Umbilical cord (tissue), 2 donors: ENCODE results near the gene TREML2. TPM values are rescaled to one million over a fixed set of nuclear protein-coding genes. Genes with fewer than 3 reads are reported as not detected.

Experiments used
- DNase-seq: peaks from one replicate; pipeline ENCODE4 v3.0.0-alpha.2; 2015; ENCODE audit warnings: low spot score
- total RNA-seq: library from RNA; depleted of rRNA; stranded (reverse); fragments of >200 nt; gene quantifications from one replicate; pipeline ENCODE4 v1.2.3, GENCODE V29; 2014; ENCODE audit warnings: low replicate concordance; ENCODE audit not compliant: insufficient read depth

TREML2 gene
- total RNA-seq, 1 donor from 2014 or later, result 0.72 TPM

DNA sequence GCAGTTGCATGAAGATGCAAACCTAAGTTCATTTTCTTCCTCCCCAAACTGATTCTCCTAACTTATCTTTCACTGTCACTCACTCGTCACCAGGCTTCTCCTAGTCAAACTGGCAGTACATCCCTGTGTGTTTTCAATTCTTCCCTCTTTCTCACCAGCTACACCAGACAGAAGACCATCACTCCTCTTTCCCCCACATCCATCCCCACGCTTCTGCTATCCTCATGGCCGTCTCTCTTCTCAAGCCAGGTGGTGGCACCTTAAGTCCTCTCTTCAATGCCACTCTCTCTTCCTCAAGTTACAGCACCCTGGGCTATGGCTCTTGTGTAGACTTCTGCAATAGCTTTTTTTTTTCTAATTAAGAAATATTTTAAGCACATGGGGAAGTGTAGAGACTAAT, 23.7 kb downstream of the TREML2 start:
- DNase-seq, result no peak

DNA sequence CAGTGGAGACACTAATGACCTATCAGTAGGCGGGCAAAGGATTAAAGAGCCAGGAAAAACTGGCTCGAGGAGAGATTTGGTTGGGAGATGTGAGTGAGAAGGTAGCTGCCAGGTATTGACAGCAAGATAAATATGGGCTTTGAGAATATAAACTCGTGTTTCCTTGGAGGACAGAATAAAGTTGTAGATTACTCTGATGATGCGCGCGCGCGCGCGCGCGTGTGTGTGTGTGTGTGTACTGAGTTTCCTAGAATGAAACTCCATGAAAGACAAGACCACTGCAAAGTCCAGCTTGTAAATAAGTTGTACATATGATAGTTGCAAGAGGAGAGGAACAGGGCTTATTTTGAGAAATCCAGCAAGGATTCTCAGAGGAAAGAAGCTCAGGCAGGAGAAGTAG, 24.8 kb downstream of the TREML2 start:
- DNase-seq, result no peak

DNA sequence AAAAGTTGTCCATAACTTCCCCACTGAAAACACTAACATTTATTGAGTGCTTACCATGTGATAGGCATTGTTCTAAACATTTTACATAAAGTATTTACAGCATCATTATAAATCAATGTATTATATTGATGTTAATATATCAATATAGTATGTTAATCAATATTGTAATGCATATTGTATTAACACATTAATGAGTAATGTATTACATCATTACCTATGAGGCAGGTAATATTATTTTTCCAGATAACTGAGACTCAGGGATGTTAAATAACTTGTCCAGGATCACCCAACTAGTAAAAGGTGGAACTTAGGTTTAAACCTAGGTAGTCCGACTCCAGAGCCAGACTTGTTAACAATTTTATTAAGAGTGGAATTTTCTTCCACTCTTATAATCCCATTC, 25.9 kb downstream of the TREML2 start:
- DNase-seq, result no peak

DNA sequence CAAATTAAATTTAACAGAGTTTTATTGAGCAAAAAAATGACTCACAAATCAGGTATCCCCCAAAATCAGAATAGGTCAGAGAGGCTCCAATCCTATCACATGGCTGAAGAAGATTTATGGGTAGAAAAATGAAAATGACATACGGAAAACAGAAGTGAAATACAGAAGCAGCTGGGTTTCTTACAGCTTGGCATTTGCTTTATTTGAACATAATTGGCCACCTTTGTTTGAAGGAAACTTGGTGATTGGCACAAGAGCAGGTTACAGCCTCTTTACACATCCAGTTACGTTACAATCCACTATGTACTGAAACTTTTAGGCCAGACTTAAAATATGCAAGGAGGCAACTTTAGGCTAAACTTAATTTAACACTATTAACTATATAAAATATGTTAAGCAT, 26.3 kb downstream of the TREML2 start:
- DNase-seq, result no peak

DNA sequence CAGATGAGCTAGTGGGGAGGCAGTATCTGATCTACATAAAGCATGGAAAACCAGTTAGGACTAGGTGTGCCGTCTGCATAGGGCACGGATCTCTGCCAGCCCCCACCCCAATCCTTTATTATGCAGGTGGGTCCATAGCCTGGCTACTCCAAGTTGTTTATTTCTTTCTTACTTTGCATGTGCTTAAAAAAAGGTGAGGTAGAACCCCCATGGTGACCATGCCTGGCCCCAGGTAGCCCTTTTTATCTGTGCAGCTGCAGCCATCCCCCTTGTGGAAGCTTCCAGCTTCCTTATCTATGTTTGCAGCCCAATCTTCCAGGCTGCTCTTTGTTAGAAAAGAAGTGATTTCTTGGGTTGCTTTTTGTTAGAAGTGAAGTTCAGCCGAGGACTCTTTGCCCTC, 29.0 kb downstream of the TREML2 start:
- no peak for DNase-seq

DNA sequence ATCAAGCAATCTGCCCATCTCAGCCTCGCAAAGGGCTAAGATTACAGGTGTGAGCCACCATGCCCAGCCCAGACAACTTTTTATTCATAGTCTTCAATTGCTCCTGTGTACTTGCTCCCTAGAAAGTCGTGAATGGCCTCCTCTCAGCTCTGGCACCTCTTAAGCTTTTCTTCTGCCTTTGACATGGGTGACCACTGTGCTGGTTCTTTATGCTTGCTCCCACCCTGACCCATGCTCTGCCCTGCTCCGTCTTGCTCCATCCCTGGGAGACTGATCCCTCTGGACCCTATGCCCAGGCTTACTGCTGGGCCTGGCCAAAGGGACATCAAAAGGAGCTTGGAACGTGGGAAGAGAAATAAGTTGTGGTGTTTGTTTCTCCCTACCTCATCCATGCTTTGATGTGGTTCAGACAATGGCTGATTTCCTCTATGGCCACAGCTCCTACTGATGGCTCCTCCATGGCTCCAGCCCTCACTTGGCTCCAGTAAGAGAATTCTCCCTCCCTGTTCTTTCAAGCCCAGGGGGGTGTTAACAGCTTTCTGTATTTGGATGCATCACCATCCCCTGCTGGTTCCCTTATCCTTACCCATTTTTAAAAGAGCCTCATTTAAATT, 30.3 kb downstream of the TREML2 start:
- DNase-seq, result no peak

DNA sequence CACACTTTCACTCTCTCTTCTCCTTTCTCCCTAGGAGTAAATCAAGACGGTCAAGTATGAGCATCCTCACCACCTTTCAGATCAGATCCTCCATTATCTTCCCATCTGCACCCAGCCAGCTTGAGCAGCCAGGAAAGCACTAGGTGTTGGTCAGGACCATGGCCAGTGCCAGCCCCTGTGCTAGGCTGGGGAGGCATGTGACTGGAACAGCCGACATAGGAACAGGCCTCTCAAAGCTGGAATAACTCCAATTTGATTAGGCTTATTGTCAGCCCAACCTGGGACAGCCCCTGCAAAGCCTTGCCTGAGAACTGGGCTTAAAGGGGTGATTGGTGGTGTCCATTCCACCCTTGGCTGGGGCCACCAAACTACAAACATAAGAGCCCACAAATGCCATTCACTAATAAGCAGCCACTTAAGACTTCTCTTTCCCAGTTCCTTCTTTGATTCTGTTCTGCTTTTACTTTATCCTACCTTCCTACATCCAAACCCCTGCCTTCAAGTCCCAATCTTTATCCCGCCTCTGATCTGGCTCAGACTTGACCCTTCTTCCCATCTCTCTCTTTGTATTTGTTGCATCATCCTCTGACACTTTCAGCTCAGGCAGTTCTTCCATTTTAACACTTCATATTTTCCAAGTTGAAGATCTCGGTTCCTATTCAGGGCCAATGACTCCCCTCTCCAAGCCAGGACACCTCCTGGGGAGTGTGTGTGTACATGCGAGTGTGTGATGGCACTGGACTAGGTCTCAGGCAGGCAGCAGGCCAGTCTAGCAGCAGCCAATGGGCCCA, 33.6 kb downstream of the TREML2 start:
- peak; percentile 29 for DNase-seq

DNA sequence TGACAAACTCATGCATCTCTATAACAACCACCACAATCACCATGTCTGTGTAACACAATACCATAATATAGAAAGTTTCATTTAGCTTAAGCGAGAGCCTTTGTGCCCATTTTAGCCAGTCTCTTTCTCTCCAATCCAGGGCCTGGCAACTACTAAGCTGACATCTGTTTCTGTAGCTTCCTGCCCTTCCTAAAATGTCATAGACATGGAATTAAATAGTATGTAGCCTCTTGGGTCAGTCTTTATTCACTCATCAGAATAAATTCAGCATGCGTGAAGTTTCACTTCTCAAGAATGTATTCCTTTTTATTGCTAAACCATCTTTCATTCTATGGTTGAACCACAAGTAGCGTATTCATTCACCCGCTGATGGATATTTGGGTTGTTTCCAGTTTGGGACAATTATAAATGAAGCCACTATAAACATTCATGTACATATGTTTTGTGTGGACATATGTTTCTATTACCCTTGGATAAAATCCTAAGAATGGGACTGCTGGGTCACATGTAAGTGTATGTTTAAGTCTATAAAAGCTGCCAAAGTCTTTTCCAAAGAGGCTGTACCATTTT, 36.3 kb downstream of the TREML2 start:
- DNase-seq, result no peak

DNA sequence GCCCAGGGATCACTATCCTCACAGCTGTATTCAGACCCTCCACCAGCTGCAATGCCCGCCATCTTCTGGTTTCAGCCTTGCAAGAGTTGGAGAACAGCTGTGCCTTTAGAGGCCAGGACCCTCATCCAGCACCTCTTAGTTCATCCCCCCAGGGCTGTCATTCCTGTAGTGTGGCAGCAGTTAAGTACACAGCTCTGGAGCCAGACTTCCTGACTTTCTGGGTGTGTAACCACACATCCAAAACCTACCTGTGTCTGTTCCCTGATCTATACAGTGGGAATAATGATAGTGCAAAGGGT, 37.6 kb downstream of the TREML2 start:
- no peak for DNase-seq

DNA sequence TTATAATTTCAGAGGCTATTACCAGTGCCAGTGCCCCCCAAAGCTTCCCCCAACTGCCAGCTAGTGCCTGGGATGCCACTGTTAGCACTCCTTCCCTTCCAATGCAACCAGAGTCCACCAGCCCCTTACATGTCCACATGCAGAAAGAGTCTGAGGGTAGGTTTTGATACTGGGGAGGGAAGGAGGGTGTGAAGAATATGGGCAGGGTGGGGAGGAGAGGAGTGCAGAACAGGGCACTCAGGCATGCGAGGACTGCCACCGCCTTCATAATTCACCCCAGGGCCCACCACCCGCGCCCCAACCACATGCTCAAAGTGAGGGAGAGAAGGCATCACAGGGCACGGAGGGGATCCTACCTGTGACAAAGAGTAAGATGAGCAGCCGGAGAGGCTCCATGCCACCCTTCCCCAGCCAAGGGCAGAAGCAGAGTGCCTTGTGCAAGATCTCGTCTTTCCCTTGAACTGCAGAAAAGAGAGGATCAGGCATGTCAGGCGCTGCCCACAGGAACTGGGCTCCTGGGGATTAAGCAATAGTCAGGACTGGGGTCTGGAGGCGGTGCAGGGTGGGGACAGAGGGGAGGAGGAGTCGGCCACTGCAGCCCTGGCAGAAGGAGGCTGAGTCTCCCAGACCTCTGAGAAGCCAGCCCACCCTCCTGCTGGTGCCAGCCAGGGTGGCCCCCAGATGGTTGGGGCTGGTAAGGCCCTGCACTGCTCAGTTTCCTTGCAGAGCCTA, 38.1 kb downstream of the TREML2 start, which contains the start of gene TREM2:
TREM2 (minus strand) TSS at position 430 of the 732 bp plus-strand sequence; CDS start at position 396, 34 bp downstream.
- DNase-seq, result no peak

DNA sequence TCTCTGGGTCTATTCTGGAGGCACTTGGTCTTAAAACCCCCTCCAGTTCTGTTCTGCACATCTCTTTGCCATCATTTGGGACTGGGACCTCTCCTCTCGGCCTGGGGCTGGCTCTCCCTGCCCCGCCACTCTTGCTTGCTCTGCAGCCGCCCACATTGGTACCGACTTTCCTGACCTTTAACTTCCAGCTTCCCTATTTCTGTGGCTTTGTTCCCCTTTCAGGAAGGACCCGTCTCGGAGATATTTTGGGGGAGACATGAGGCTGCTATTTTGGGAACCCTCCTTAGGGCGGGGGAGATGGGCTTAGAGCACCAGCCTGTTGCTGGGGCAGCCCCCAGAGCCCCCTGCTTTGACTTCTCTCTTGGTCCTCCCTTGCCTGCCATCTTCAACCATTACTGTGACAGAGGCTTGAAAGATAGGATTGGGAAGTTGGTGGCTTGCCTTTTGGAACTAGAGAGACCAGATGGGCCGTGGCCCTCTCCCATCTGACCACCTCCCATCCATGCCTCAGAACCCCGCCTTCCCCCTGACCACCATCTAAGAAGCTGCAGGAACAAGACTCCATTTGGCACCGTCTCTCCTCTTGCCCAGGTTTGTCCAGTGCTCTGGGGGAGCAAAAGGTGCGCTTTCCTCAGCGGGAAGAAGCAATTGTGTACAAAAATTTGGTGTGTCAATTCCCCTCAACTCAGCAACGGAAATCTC, 38.9 kb downstream of the TREML2 start:
- peak; percentile 10 for DNase-seq

DNA sequence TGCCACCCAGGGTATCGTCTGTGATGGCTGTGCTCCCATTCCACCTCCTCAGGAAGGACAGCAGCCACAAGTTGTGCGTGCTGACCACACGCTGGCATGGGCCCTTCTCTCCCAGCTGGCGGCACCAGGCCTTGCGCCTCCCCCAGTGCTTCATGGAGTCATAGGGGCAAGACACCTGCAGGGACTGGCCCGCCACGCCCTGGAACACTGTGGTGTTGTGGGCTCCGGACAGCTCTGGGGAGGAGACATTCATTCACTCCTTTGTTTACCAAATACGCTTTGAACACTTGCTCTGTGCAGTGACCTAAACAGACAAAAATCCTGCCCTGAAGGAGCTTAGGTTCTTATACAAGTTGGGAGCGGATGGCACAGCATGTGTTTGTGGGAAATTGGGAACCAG, 39.6 kb downstream of the TREML2 start:
- no peak for DNase-seq

DNA sequence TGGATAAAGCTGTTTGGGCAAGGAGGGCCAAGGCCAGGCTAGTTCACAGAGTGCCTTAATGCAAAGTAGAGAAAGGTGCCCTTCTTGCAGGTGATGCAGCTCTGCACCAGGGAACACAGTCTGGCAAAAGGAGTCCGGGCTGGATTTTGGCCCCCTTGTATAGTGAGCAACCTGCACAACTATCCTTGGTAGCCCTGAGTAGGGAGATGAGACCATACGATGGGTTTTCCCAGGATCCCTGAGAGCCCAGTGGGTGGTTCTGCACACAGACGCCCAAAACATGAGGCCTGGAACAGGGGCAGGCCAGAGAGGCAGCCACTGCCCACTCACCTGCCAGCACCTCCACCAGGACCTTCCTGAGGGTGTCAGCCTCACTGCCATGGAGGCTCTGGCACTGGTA, 40.0 kb downstream of the TREML2 start:
- no peak for DNase-seq

DNA sequence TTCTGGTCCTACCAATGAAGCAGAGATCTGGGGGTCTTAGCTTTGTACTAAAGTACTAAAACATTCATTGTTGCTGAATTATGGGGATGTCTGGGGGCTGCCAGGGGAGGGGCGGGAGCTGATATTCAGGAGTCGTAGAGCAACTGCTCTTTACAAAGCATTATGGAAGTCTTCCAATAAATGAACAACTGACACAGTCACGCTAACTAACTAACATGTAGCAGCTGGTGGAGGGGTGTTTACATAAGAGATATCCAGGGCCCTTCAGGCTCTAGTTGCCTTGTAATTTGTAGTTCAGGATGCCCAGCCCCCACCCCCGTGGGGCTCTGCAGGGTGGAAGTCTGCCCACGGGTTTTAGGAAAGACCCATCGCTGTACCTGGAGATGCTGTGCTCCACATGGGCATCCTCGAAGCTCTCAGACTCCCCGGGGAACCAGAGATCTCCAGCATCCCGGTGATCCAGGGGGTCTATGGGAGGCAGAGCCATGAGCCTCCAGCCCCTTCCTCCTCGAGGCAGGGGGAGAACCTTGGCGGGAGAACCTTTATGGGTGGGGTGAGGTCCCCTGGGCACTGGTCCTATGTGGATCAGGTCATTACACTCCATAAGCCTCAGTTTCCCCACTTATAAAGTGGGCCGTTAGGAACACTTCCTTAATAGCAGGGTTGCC, 41.4 kb downstream of the TREML2 start:
- DNase-seq, result no peak

DNA sequence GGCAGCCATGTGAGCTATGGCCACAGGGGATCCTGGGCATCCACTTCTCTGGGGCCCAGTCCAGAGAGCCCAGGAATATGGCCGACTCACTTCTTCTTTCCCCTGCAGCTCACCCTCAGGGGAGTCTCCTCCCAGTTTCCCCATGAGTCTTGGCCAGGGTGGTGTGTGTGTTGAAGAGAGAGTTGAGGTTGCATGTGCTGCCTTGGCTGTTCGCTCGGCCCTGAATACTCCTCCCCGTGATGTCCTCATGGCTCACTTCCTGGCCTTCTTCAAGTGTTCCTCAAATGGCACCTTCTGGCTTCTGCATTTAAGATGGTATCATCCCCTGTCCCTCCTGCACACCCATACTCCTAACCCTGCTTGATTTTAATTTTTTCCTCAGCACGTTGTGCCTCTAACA, 43.6 kb downstream of the TREML2 start:
- peak; percentile 12 for DNase-seq

DNA sequence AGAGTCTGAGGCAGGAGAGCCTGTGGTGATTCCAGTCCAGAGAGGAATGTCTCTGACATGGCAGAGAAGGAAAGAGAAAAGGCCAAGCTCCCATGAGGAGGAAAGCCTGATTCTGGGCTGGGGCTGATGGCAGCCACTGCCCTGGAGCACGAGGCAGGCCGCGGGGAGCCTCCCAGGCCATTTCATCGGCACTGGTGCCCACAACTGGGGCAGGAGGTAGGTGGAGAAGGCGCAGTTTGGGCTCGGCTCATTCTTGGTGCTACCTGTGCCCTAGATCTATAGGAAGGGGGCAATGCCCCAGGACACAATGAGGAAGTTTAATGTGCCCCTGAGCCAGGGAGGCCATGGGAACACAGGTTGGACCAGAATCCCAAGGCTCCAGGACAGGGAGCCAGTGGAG, 44.2 kb downstream of the TREML2 start:
- DNase-seq, result no peak

DNA sequence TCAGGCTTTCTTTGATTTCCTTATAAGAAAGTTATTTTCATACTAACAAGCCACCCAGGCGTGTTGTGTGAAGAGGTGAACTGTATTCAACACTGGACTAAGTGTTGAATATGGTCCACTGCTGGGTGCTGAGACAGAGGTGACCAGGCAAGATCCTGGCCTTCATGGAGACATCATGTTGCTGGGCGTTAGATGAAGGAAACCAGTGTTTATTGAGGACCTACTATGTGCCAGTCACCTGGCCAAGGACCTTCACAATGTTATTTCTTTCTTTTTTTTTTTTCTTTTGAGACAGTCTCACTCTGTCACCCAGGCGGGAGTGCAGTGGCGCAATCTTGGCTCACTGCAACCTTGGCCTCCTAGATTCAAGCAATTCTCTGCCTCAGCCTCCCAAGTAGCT, 44.9 kb downstream of the TREML2 start:
- DNase-seq, result no peak

DNA sequence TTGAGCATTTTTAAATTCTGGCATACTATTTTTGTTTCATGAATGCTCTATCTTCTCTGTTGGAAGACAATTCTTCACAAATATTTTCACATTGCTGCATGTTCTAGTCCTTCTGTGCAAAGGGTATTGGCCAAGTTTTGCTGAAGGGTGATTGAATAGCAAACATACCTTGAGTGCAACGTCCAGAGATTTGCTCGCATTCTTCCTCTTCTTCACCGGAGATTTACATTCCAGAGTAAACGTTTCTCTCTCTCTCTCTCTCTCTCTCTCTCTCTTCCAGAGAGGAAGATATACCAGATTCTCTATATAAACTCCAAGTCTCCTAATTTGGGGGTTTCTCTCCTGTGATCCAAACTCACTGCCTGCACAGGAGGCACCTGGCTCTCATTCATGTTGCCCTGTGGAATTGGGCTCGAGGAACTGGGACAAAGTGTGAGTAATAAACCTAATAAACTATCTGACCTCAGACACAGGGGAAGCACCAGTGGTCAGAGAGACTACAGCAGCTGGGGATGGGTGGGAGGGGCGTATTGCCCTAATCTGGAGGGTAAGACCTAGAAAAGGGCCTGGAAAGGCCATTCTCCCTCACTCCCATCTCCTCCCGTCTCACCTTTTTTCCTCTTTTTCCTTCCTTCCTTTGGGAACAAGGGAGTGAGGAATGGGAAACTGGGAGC, 45.7 kb downstream of the TREML2 start:
- DNase-seq, result no peak

DNA sequence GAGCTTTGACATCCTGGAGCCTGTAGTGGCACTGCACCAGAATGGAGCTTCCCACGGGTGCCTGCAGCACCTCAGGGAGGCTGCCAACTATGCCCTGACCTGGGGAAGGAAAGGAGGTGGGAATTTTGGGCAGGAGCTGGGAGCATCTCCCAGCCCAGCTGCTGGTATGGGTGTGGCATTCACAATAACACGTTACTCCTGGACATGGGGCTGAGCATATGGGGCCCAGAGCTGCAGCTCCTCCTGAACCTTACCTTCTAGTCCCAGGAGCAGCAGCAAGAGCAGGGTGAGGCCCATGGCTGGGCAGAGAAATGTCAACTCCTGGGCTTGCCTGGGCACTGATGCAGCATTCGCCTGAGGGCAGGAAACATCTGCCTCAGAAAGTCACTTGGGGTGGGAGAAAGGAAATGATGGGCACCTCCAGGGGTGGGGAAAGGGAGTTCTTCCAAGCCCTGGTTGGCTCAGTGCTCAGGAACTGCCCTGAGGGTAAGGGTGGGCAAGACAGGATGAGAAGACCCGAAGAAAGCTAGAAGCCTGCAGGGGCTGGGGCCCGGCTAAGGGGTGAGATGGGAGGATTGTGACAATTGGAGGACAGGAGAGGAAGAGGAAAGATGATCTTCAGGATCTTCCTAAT, 46.8 kb downstream of the TREML2 start, which contains the start of gene TREML1:
TREML1 (minus strand) TSS at position 356 of the 634 bp plus-strand sequence; CDS start at position 297, 59 bp downstream.
- no peak for DNase-seq

DNA sequence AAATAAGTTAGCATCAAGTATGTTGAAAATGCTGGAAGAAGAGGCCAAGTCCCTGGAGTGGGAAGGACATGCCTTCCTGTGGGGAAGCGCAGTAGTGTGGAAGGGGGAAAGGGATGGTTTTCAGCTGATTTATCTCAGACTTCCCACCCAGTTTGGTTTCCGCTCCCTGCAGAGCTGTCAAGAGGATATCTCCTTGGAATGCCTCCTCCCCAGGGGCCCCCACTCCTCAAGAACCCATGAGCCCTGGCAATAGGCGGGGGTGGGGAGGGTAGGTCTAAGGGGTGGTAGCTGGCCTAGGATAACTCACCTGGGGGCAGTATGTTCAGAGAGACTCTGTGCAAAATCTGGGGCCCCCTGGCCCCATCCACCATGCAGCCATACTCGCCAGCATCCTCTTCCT, 47.5 kb downstream of the TREML2 start:
- DNase-seq, result no peak
